C4-2B (cell line): ENCODE results near the gene PRKAR2B.

Source experiments
- CTCF ChIP-seq: fragments of 450-650 bp; conservative IDR thresholded peaks from 2 replicates; pipeline ENCODE4 v1.5.1; 2017; ENCODE audit warnings: mild to moderate bottlenecking
- ZFX ChIP-seq: fragments of 450-650 bp; IDR thresholded peaks from 2 replicates; pipeline ENCODE4 v1.6.1; 2017

- TF ChIP-seq CTCF (no peak), ZFX (no peak)
These were observed 94.4 kb downstream of the PRKAR2B start for GRCh38 chr7:107138696-107139420.
